Ecto neural progenitor cell (in vitro differentiated cells): ENCODE results near the gene FAM241A.
"Not testable (repeated sequence)": the region's sequence is repeated elsewhere in the genome, so short reads cannot be mapped to it uniquely, and the experiment has no call there.

Source experiments
- DNase-seq: peaks from one replicate; pipeline ENCODE4 v3.0.0-alpha.2; 2018; ENCODE audit warnings: low spot score

FAM241A gene

GRCh38 chr4:112145326-112145789 lies at the start of gene FAM241A:
TSS of gene FAM241A (plus strand) at chr4:112145454. CDS start at chr4:112145581, 127 bp downstream.
- DNase-seq: peak; percentile 90

- no peak for DNase-seq
Observed at GRCh38 chr4:112098841-112099530, 46.3 kb upstream of the FAM241A start.

- DNase-seq: no peak
Observed at GRCh38 chr4:112099701-112100297, 45.5 kb upstream of the FAM241A start.

- DNase-seq: no peak
Observed at GRCh38 chr4:112102875-112103370, 42.3 kb upstream of the FAM241A start.

- DNase-seq: no peak
Observed at GRCh38 chr4:112105201-112105969, 39.9 kb upstream of the FAM241A start.

- no peak for DNase-seq
Observed at GRCh38 chr4:112109360-112110058, 35.7 kb upstream of the FAM241A start.

- no peak for DNase-seq
Observed at GRCh38 chr4:112110059-112110425, 35.2 kb upstream of the FAM241A start.

GRCh38 chr4:112111306-112111705 lies 33.9 kb upstream of the FAM241A start:
- DNase-seq: no peak

- DNase-seq: not testable (repeated sequence)
Observed at GRCh38 chr4:112112095-112112494, 33.2 kb upstream of the FAM241A start.

- no peak for DNase-seq
Observed at GRCh38 chr4:112112590-112113170, 32.6 kb upstream of the FAM241A start.

- DNase-seq: no peak
Observed at GRCh38 chr4:112113864-112114263, 31.4 kb upstream of the FAM241A start.

GRCh38 chr4:112114452-112114851 lies 30.8 kb upstream of the FAM241A start:
- no peak for DNase-seq

- no peak for DNase-seq
Observed at GRCh38 chr4:112118742-112119352, 26.4 kb upstream of the FAM241A start.

- DNase-seq: no peak
Observed at GRCh38 chr4:112119353-112119783, 25.9 kb upstream of the FAM241A start.

GRCh38 chr4:112120021-112120420 lies 25.2 kb upstream of the FAM241A start:
- no peak for DNase-seq

- no peak for DNase-seq
Observed at GRCh38 chr4:112125416-112125815, 19.8 kb upstream of the FAM241A start.

GRCh38 chr4:112127048-112127637 lies 18.1 kb upstream of the FAM241A start:
- no peak for DNase-seq

- no peak for DNase-seq
Observed at GRCh38 chr4:112127803-112128202, 17.5 kb upstream of the FAM241A start.

GRCh38 chr4:112128452-112128851 lies 16.8 kb upstream of the FAM241A start:
- no peak for DNase-seq

- DNase-seq: no peak
Observed at GRCh38 chr4:112130906-112131305, 14.3 kb upstream of the FAM241A start.

GRCh38 chr4:112136551-112136950 lies 8.7 kb upstream of the FAM241A start:
- DNase-seq: no peak
